GM12878 (cell line): ENCODE results near the gene LIPE.

Source experiments
- BACH1 ChIP-seq: fragments of 450-650 bp; IDR thresholded peaks from 2 replicates; pipeline ENCODE4 v1.6.1; 2017; ENCODE audit warnings: mild to moderate bottlenecking, borderline replicate concordance
- CTCF ChIP-seq, 3 experiments: IDR thresholded peaks in 2 of 3; conservative IDR thresholded peaks in 1 of 3; 2 replicates each; pipeline ENCODE4 v1.5.1; 2011; ENCODE audit warnings: low read depth in 3 of 3, low read length in 3 of 3, mild to moderate bottlenecking in 3 of 3, control low read depth in 2 of 3, moderate library complexity in 2 of 3, inconsistent platforms in 1 of 3, mixed read lengths in 1 of 3; ENCODE audit not compliant: control insufficient read depth in 2 of 3, insufficient read depth in 1 of 3; ENCODE audit errors: extremely low read depth in 1 of 3
- MTA2 ChIP-seq: fragments of 450-650 bp; IDR thresholded peaks from 2 replicates; pipeline ENCODE4 v1.6.1; 2016; ENCODE audit warnings: low read depth, mild to moderate bottlenecking, moderate library complexity
- PML ChIP-seq: IDR thresholded peaks from 2 replicates; pipeline ENCODE4 v1.6.1; 2012; ENCODE audit warnings: low read length, inconsistent platforms
- POLR2A ChIP-seq: IDR thresholded peaks from 2 replicates; pipeline ENCODE4 v1.6.1; 2011; ENCODE audit warnings: low read depth, mild to moderate bottlenecking, low read length
- TAF1 ChIP-seq: IDR thresholded peaks from 2 replicates; pipeline ENCODE4 v1.6.1; 2011; ENCODE audit warnings: mild to moderate bottlenecking, low read depth, low read length, borderline replicate concordance
- YY1 ChIP-seq: IDR thresholded peaks from 2 replicates; pipeline ENCODE4 v1.6.1; 2011; ENCODE audit warnings: low read depth, mild to moderate bottlenecking, low read length

- TF ChIP-seq TAF1 (no peak), YY1 (no peak), BACH1 (no peak), PML (no peak), CTCF (IDR thresholded peaks at IDR 0.05 in 2 of 3, conservative IDR thresholded peaks at IDR 0.05 in 1 of 3; ENCODE audit: control insufficient read depth in 2 of 3, extremely low read depth in 1 of 3, insufficient read depth in 1 of 3, low read depth in 3 of 3, low read length in 3 of 3) (no peak), MTA2 (no peak), POLR2A (no peak)
Observed at GRCh38 chr19:42389899-42390298, 37.3 kb downstream of the LIPE start, which contains the start of gene CNFN.
